HCT116 (cell line): ENCODE data around the gene XYLT1. TPM values are rescaled to one million over a fixed set of nuclear protein-coding genes. Genes with fewer than 3 reads are reported as not detected.

ENCODE experiments used
- ATAC-seq: fragments of 200-7000 bp; cut with Tn5 transposase; 2 replicates; pipeline ENCODE4 v1.9.1; 2020; ENCODE audit warnings: mild to moderate bottlenecking, moderate library complexity
- BruUV-seq: library from RNA; stranded (reverse); fragments of 400-500 nt; replicated peaks from 2 replicates; lab custom pipeline; 2021; lab: Mats Ljungman, UMichigan
- CTCF ChIA-PET: fragments of 300-600 bp; sonication (Branson Sonifier 250); formaldehyde crosslinking; loops from one replicate; lab custom pipeline; 2021; ENCODE audit warnings: antibody characterized with exemption; lab: Charles Lee
- POLR2A ChIA-PET: fragments of 300-600, 350-600 bp; sonication (Branson Sonifier 250); formaldehyde crosslinking; loops from one replicate; lab custom pipeline; 2021; ENCODE audit warnings: antibody characterized with exemption; lab: Charles Lee
- RAD21 ChIA-PET, 2 experiments: fragments of 300-600 bp; sonication (Branson Sonifier 250); formaldehyde crosslinking; loops; one replicate each; lab custom pipeline; 2023; ENCODE audit warnings: low total read pairs in 2 of 2; ENCODE audit not compliant: uncharacterized antibody in 2 of 2, unreplicated experiment in 2 of 2, low non-redundant PET in 1 of 2; lab: Charles Lee
- DNase-seq: peaks from one replicate; pipeline ENCODE4 v3.0.0-alpha.2; 2010; ENCODE audit warnings: low read depth, low spot score
- H2AFZ ChIP-seq: fragments of 200-600 bp; shearing (Covaris generic), sonication (generic); 2 replicates; pipeline ENCODE4 v1.6.1; 2017; ENCODE audit warnings: low read depth, mixed run types, mixed read lengths, antibody characterized with exemption, low read length; ENCODE audit not compliant: poor library complexity, severe bottlenecking
- H3K27ac ChIP-seq: 2 replicates; pipeline ENCODE4 v1.5.1; 2012; ENCODE audit warnings: low read depth, low read length
- H3K27me3 ChIP-seq: fragments of 200-600 bp; sonication (generic); 2 replicates; pipeline ENCODE4 v1.6.1; 2016; ENCODE audit warnings: mixed run types, low read length, mixed read lengths; ENCODE audit not compliant: insufficient read depth
- H3K36me3 ChIP-seq, 2 experiments: fragments of 200-500 bp in 1 of 2; fragments of 200-600 bp in 1 of 2; sonication (Bioruptor generic) in 1 of 2; sonication (generic) in 1 of 2; 2 replicates each; pipeline versions ENCODE4 v1.5.1 to v1.6.1; 2014 to 2016; ENCODE audit warnings: low read length in 2 of 2, inconsistent platforms in 1 of 2, mixed read lengths in 1 of 2, mixed run types in 1 of 2; ENCODE audit not compliant: insufficient read depth in 2 of 2, control insufficient read depth in 1 of 2
- H3K4me1 ChIP-seq, 2 experiments: fragments of 200-600 bp in 1 of 2; sonication (generic) in 1 of 2; 2 replicates each; pipeline versions ENCODE4 v1.5.1 to v1.6.1; 2012 to 2017; ENCODE audit warnings: low read length in 2 of 2, inconsistent platforms in 1 of 2, mild to moderate bottlenecking in 1 of 2, mixed read lengths in 1 of 2, mixed run types in 1 of 2, moderate library complexity in 1 of 2; ENCODE audit not compliant: insufficient read depth in 2 of 2, control insufficient read depth in 1 of 2
- H3K4me2 ChIP-seq: fragments of 200-600 bp; sonication (generic); 2 replicates; pipeline ENCODE4 v1.6.1; 2017; ENCODE audit warnings: mixed run types, low read length, mixed read lengths
- H3K4me3 ChIP-seq, 2 experiments: fragments of 200-600 bp in 1 of 2; sonication (generic) in 1 of 2; replicated peaks in 1 of 2; 2 replicates each; pipeline ENCODE4 v1.5.1; 2011 to 2016; ENCODE audit warnings: low read length in 2 of 2, control low read depth in 1 of 2, low read depth in 1 of 2, mild to moderate bottlenecking in 1 of 2, mixed read lengths in 1 of 2, mixed run types in 1 of 2
- H3K79me2 ChIP-seq: fragments of 200-600 bp; sonication (generic); 2 replicates; pipeline ENCODE4 v1.6.1; 2017; ENCODE audit warnings: mild to moderate bottlenecking, mixed run types, low read length, moderate library complexity, mixed read lengths; ENCODE audit not compliant: insufficient read depth
- H3K9ac ChIP-seq: fragments of 200-600 bp; sonication (generic); 2 replicates; pipeline ENCODE4 v1.6.1; 2016; ENCODE audit warnings: low read length, mixed read lengths
- H3K9me2 ChIP-seq: fragments of 200-600 bp; sonication (generic), shearing (Covaris generic); 2 replicates; pipeline ENCODE4 v1.6.1; 2017; ENCODE audit warnings: mixed run types, mild to moderate bottlenecking, moderate library complexity; ENCODE audit not compliant: insufficient read depth
- H3K9me3 ChIP-seq, 2 experiments: fragments of 200-500 bp in 1 of 2; fragments of 200-600 bp in 1 of 2; sonication (Bioruptor generic) in 1 of 2; sonication (generic) in 1 of 2; 2 replicates each; pipeline ENCODE4 v1.6.1; 2014 to 2017; ENCODE audit warnings: low read length in 2 of 2, mixed read lengths in 2 of 2, inconsistent platforms in 1 of 2, low read depth in 1 of 2, mild to moderate bottlenecking in 1 of 2, mixed run types in 1 of 2, moderate library complexity in 1 of 2; ENCODE audit not compliant: control insufficient read depth in 1 of 2, insufficient read depth in 1 of 2
- H4K20me1 ChIP-seq: fragments of 200-600 bp; sonication (generic), shearing (Covaris generic); 2 replicates; pipeline ENCODE4 v1.6.1; 2017; ENCODE audit warnings: mixed run types, mild to moderate bottlenecking, moderate library complexity; ENCODE audit not compliant: insufficient read depth
- CBX3 ChIP-seq: IDR thresholded peaks from 2 replicates; pipeline ENCODE4 v1.6.1; 2012; ENCODE audit warnings: low read depth
- EGR1 ChIP-seq: IDR thresholded peaks from 2 replicates; pipeline ENCODE4 v1.6.1; 2012; ENCODE audit warnings: low read depth
- EZH2phosphoT487 ChIP-seq: fragments of 200-600 bp; IDR thresholded peaks from 2 replicates; pipeline ENCODE4 v1.6.1; 2018; ENCODE audit warnings: antibody characterized with exemption, borderline replicate concordance
- FOSL1 ChIP-seq: IDR thresholded peaks from 2 replicates; pipeline ENCODE4 v1.6.1; 2012; ENCODE audit warnings: low read depth
- POLR2A ChIP-seq: IDR thresholded peaks from 2 replicates; pipeline ENCODE4 v1.7.0; 2011; ENCODE audit warnings: borderline replicate concordance; ENCODE audit not compliant: insufficient read depth, insufficient read length; ENCODE audit errors: extremely low read depth
- POLR2AphosphoS5 ChIP-seq: IDR thresholded peaks from 2 replicates; pipeline ENCODE4 v1.6.1; 2011; ENCODE audit warnings: mild to moderate bottlenecking, low read depth, low read length, moderate library complexity
- RAD21 ChIP-seq: IDR thresholded peaks from 2 replicates; pipeline ENCODE4 v1.6.1; 2012; ENCODE audit warnings: low read depth, mild to moderate bottlenecking
- SIN3A ChIP-seq: IDR thresholded peaks from 2 replicates; pipeline ENCODE4 v1.6.1; 2012; ENCODE audit warnings: low read depth
- SP1 ChIP-seq: IDR thresholded peaks from 2 replicates; pipeline ENCODE4 v1.6.1; 2012; ENCODE audit warnings: low read depth
- TCF7L2 ChIP-seq: IDR thresholded peaks from 2 replicates; pipeline ENCODE4 v1.7.0; 2011; ENCODE audit warnings: borderline replicate concordance, inconsistent platforms; ENCODE audit not compliant: insufficient read depth, insufficient read length; ENCODE audit errors: extremely low read depth
- YY1 ChIP-seq: IDR thresholded peaks from 2 replicates; pipeline ENCODE4 v1.6.1; 2011; ENCODE audit warnings: low read length, low read depth, moderate library complexity, mild to moderate bottlenecking; ENCODE audit not compliant: insufficient replicate concordance; ENCODE audit errors: extremely low read depth
- ZBTB33 ChIP-seq: IDR thresholded peaks from 2 replicates; pipeline ENCODE4 v1.6.1; 2011; ENCODE audit warnings: mild to moderate bottlenecking, low read length, moderate library complexity; ENCODE audit not compliant: insufficient replicate concordance; ENCODE audit errors: extremely low read depth
- ZFX ChIP-seq: fragments of 450-650 bp; IDR thresholded peaks from 2 replicates; pipeline ENCODE4 v1.6.1; 2017
- intact Hi-C: fragments of 100-400 bp; cut with micrococcal nuclease; formaldehyde crosslinking; loops from 2 replicates; pipeline ENCODE4 v1.10.0; 2022
- total RNA-seq: library from RNA; stranded (reverse); gene quantifications from one replicate; pipeline ENCODE4 v1.2.1, GENCODE V29; 2021; ENCODE audit not compliant: unreplicated experiment
- TF ChIP-seq, protein P1 (sequence below): IDR thresholded peaks from 2 replicates; pipeline ENCODE4 v1.6.1; 2012
- TF ChIP-seq, protein P2 (sequence below): IDR thresholded peaks from 2 replicates; pipeline ENCODE4 v1.6.1; 2012

The XYLT1 gene
- total RNA-seq, 1 experiment from 2014 or later = 4.5 TPM

DNA sequence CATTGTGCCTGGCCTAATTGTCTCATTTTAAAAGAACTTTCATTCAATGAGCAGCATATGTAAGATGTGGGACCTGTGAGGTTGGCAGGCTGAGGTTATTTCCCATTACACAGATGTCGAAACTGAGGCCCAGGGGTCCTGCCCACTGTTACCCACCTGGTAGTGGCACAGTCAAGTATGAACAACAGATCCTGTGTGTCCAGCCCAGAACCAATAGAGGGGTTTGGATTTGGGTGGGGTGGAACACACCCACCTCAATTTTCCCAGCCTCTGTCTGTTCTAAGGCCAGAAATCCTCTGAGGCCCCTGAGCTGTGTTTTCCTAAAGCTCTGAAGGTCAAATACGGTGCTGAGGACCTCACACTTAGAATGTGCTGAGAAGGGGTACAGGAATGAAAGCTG lies 179.5 kb downstream of the XYLT1 start (continued):
- TF ChIP-seq, protein P1, sequence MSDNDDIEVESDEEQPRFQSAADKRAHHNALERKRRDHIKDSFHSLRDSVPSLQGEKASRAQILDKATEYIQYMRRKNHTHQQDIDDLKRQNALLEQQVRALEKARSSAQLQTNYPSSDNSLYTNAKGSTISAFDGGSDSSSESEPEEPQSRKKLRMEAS = no peak
- TF ChIP-seq EGR1 (no peak), YY1 (no peak), SP1 (no peak), FOSL1 (no peak), CBX3 (no peak), TCF7L2 (no peak), RAD21 (no peak)

DNA sequence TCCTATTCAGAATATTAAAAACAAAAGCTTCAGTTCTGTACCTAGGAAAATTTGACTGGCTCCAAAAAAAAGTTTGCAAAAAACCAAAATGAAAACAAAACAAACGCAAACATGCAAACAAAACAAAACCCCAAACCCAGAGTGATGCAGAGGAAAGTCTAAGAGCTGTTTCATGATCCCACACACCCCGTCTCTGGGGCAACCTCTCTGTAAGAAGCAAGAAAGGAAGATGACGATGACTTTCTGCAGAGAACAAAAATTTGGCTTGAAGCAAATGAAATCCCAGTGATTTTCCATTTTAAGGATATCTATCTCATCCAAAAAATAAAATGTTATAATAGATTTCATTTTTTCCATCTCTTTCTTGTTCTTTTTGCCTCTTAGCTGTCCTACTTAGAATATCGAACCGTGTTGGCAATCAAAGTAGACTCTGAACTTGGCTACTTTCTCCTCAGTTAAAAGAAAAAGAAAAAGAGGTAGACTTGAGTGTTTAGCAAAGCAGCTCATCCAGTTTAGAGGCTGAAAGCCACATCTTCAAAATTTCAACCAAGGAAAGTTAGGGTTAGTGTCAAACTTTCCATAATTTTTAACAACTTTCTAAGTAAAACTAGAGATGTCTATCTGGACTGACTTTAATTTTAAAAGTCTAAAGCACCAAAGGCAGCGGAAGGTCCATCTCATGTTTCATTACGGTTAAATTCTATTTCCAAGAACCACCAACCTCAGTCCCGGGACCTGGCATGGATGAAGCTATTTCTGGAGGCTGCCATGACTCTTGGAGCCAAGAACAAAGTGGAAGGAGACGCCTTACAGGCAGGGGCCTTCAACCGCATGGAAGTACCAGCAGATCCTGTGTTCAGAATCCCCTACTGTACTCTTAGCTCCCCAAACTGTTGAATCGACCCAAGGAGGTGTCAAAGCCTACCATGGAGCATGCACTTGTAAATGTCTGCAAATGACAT lies 180.8 kb downstream of the XYLT1 start:
- POLR2A ChIA-PET = no interaction called here

More for the DNA sequence above, 180.8 kb downstream of the XYLT1 start:
- no peak for ATAC-seq
- Histone ChIP-seq H3K4me1 (no peaks in the 10 kb centered on the region), H2AFZ (no peak overlapping the region), H3K9me2 (no peaks in the 10 kb centered on the region), H3K79me2 (no peaks in the 10 kb centered on the region), H3K27me3 (peaks cover 4% of the 10 kb centered on the region; the same call in 1 of the 2 replicates), H3K36me3 (no peaks in the 10 kb centered on the region), H4K20me1 (no peaks in the 10 kb centered on the region), H3K27ac (no peak overlapping the region), H3K4me2 (no peak overlapping the region), H3K9ac (no peak overlapping the region), H3K9me3 (no peaks in the 10 kb centered on the region), H3K4me3 (no peak overlapping the region)
- RAD21 ChIA-PET = no interaction called here
- no TSS peak for BruUV-seq
- TF ChIP-seq ZBTB33 (no peak), POLR2AphosphoS5 (no peak), TCF7L2 (no peak), SIN3A (no peak), ZFX (no peak), SP1 (no peak), EZH2phosphoT487 (no peak), EGR1 (no peak), POLR2A (no peak)
- TF ChIP-seq, protein P2, sequence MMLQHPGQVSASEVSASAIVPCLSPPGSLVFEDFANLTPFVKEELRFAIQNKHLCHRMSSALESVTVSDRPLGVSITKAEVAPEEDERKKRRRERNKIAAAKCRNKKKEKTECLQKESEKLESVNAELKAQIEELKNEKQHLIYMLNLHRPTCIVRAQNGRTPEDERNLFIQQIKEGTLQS = no peak
- CTCF ChIA-PET = no interaction called here
- intact Hi-C loops = no loop called here
- DNase-seq = no peak
